NCI-H774 (cell line): ENCODE results near the gene ZBTB24.
"Not testable (repeated sequence)": the region's sequence is repeated elsewhere in the genome, so short reads cannot be mapped to it uniquely, and the experiment has no call there.

ENCODE experiments used
- DNase-seq: peaks from one replicate; lab custom pipeline; 2025; lab: John Stamatoyannopoulos, UW

ZBTB24 gene

GRCh38 chr6:109471105-109471810, 11.8 kb downstream of the ZBTB24 start:
- DNase-seq: no peak

GRCh38 chr6:109469591-109470189, 13.3 kb downstream of the ZBTB24 start:
- no peak for DNase-seq

GRCh38 chr6:109467696-109468095, 15.3 kb downstream of the ZBTB24 start:
- no peak for DNase-seq

- no peak for DNase-seq
Measured at GRCh38 chr6:109466212-109466923, 16.7 kb downstream of the ZBTB24 start.

GRCh38 chr6:109465772-109466171, 17.2 kb downstream of the ZBTB24 start:
- peak; percentile 97 for DNase-seq

DNA sequence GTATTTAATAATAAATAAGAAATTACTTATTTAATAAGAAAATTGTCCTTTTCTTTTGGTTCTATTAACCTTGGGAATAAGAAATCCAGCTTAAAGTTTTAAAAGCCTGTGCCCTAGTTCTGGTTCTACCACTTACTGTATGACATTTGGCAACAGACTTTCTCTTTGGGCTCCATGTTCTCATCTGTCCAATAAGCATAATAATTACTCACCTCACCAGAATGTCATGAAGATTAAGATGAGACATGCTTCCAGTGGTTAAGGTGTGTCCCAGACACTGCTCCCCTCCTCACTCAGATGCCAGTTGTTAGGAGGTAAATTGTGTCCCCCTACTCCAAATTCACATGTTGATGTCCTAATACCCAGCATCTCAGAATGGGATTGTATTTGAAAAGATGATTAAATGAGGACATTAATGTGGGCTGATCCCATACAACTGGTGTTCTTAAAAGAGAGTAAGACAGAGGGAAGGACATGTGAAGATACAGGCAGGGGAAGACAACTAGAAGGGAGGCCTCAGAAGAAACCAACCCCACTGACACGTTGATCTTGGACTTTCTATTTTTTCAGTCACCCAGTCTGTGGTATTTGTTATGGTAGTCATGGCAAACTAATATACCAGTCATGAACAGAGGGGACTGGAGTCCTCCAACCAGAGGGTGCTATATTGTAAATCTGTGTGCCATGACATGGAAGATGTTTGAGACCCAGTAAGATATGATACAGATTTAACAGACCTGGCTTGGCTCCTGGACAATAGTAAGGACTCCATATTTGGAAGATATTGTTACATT, 21.1 kb downstream of the ZBTB24 start:
- no peak for DNase-seq

GRCh38 chr6:109461205-109461604, 21.8 kb downstream of the ZBTB24 start:
- not testable (repeated sequence) for DNase-seq

- DNase-seq: no peak
Measured at GRCh38 chr6:109460161-109460829, 22.7 kb downstream of the ZBTB24 start.

- no peak for DNase-seq
Measured at GRCh38 chr6:109458774-109459531, 24.1 kb downstream of the ZBTB24 start.

GRCh38 chr6:109457562-109457996, 25.4 kb downstream of the ZBTB24 start:
- DNase-seq: no peak

- peak; percentile 18 for DNase-seq
Measured at GRCh38 chr6:109456710-109457561, 26.1 kb downstream of the ZBTB24 start.

DNA sequence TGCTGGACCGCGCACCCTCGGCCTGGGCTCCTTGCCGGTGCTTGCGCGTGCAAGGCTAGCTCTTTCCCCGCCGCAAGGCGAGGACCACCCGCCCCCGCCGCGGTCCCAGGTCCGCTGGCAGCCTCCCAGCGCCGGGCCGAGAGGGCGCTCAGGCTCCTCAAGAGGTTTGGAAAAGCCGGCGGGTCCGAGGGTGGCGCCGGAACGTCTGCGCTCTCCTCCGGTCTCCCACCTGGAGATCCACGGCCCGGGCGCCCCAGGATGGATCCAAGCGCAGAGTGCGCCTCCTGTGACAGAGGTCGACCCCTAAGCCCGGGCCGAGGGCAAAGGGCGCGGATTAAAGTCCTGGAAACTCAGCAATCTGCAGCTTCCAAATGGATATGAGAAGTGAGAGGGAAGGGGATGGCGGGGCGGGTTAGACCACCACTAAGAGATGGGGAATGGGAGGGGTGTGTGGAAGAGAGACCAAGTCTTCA, 26.9 kb downstream of the ZBTB24 start:
- peak; percentile 70 for DNase-seq

DNA sequence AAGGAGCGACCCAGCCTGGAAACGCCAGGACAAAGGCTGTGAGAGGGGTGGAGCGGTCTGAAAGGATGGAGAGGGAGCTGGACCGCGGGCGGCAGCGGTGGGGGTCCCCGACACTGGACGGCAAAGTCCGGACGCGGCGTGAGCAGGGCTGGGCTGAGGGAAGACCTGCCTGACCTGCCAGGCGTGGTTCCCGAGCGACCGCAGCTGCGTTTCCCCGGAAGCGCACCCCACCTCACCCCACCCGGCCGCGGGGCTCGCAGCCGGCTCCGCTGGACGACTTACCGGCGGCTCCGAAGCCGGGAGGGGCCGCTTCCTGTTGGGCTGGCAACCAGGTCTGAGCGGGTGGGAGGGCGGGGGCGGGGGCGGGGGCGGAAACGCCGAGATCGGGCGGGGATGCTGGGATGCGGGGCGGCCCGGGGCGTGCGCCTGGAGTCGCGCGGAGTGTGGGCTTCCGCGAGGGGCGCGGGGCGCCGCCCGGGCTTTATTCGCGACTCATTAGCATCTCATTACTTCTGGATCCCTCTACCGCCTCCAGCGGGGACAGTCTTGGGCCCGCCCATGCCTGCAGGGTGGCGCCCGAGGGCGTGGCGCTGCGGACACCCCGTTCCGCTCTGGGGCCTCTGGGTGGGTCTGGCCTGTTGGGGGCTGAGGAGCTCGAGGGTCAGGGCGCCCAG, 27.4 kb downstream of the ZBTB24 start, which contains the start of gene MICAL1:
MICAL1 (minus strand) TSS at position 336 of the 674 bp plus-strand sequence. CDS start 1,576 bp downstream, outside the sequence.
- DNase-seq: peak; percentile 86

DNA sequence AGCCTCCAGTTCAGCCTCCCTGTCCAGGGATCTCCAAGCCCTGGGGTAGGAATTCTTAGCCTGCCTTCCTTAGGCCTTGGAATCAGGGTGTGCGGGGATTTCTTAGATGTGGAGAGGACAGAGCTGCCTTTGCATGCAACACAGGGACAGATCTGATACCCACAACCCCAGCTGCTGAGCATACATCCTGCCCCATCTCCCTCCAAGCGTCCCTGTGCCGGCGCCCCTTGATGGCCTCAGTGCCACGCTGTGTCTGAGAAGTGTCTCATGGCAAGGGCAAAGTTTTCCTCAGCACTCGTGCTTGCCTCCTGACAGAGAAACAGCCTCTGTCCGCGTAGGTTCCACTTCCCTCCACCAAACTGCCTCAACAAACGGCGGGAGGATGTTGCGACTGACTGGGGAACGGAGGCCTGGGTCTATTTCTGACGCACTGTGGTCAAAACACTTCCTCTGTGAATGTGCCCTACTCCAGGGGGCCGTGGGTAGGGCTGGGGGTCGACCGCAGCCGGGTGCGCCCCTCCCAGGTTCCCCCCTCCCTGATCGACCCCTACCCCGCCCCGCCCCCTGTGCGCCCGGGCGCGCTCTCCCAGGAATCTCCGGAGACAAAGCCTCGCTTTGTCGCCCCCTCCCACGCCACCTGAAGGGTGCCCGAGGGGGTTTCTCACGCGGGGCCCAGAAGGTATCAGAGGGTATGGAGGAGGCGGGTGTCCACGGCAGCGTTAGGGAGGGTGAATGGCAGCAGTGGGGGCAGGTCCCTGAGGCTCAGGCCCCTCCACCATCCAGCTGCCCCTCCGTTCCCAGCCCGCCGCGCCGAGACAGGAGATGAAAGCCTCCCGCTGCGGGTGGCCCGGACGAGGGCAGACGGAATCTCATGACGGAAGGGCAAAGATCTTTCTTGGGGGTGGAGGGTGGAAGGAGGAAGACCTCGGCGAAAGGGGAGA, 28.3 kb downstream of the ZBTB24 start:
- no peak for DNase-seq

- DNase-seq: no peak
Measured at GRCh38 chr6:109453594-109454495, 29.2 kb downstream of the ZBTB24 start.

GRCh38 chr6:109453156-109453555, 29.9 kb downstream of the ZBTB24 start:
- DNase-seq: no peak

DNA sequence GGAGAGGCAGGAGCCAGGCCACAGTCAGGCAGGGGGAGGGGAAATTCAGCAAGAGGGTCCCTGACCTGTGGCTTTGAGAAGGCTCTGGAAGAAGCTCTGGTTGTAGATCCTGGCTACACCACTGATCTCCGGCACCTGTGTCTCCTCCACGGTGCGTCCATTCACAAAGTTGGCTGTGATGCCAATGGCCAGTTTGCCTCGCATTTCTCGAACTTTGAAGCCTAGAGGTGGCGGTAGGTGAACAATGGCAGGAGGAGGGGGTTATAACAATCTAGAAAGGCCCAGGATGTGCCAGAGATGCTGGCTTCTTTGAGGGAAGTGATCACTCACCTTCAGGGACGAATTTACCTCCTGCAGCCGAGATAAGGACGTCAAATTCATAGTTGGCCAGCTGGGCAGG, 30.8 kb downstream of the ZBTB24 start:
- no peak for DNase-seq
